Measurements from ENCODE around the gene ATP1A1. TPM values are rescaled to one million over a fixed set of nuclear protein-coding genes. Genes with fewer than 3 reads are reported as not detected.

The ATP1A1 gene
- total and polyA plus RNA-seq, 2 donors (not counting 3 experiments of a cell fraction or from before 2014, with no cell fraction given) = 263 to 325 TPM

DNA sequence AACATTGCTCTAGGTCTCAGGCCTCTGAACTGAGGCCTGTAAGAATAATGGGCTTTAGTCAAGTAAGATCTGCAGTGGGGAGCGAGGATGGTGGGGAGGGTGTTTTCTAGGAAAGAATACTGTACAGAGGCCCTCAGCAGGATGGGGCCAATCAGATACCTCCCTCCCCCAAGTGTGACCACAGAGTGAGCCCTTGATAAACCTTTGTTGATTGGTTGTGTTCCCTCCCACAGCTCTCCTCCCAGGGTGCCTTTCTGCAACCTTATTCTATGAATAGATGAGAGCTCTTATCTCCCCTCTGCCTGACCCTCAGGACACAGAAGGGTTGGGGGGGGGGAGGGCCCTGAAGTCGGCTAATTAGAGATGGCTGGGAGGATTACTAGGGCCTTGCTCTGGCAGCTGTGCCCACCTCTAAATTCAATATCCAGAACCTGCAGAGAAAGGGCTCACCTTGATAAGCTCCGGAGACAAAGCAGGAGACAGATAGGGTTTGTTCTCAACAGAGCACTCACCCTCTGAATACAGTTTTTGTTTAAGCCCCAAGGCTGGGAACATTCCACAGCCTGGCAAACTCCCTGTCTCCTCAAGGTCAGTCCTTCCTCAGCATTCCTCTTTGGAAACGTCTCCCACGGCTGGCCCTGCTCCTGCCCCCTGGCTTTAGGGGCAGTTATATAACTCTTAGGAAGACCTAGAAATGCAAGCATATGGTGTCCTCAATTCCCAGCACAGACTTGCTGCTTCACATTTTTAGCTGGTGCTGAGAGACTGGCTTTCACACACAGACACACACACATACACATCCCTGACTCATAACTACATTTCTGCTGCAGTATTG, 42.9 kb downstream of the ATP1A1 start:
- Histone ChIP-seq H3K27ac (ENCODE audit: insufficient read depth, low read depth, low read length) (no peak overlapping the region), H3K9me3 (replicated peaks; ENCODE audit: control insufficient read depth, insufficient read depth, low read length) (no peaks in the 10 kb centered on the region), H3K27me3 (ENCODE audit: control insufficient read depth in 2 of 2, insufficient read depth in 2 of 2, low read length in 2 of 2) (no peaks in the 10 kb centered on the region), H3K4me2 (ENCODE audit: insufficient read depth, low read length) (no peak overlapping the region), H3K79me2 (ENCODE audit: control insufficient read depth, insufficient read depth, low read length) (no peaks in the 10 kb centered on the region), H3K9ac (replicated peaks; ENCODE audit: extremely low read depth, insufficient read depth, low read length) (no peak overlapping the region), H3K4me1 (ENCODE audit: control insufficient read depth, extremely low read depth, insufficient read depth, low read length) (peaks cover 11% of the 10 kb centered on the region), H2AFZ (ENCODE audit: low read depth, low read length) (no peak overlapping the region), H3K9me1 (replicated peaks; ENCODE audit: control insufficient read depth, extremely low read depth, insufficient read depth, low read length) (no peaks in the 10 kb centered on the region), H3K36me3 (ENCODE audit: control insufficient read depth in 2 of 2, extremely low read depth in 1 of 2, insufficient read depth in 2 of 2, low read length in 2 of 2) (no peaks in the 10 kb centered on the region), H3K4me3 (replicated peaks in 1 of 3; ENCODE audit: insufficient read depth in 1 of 3, low read depth in 1 of 3, low read length in 3 of 3) (no peak overlapping the region), H4K20me1 (replicated peaks; ENCODE audit: control insufficient read depth, extremely low read depth, insufficient read depth, low read length) (no peaks in the 10 kb centered on the region)
- dilution Hi-C loops (cut with MboI; ENCODE audit: extremely low pct_ligation_motif_present, low sequenced_read_pairs) (no loop called here), intact Hi-C loops (cut with micrococcal nuclease) (no loop called here)
- no TSS peak for BruUV-seq (replicated peaks)
- DNase-seq (ENCODE audit: low read depth, low spot score) = no peak
- POLR2A ChIA-PET = no interaction called here
- CTCF ChIA-PET = interaction anchor here (0.8 to 7.5 kb wide), 2 partner anchors 45 to 69 kb away, joined by 3 to 65 read pairs; no protein-coding TSS in a partner anchor
- TF ChIP-seq GATA2 (IDR thresholded peaks at IDR 0.05; ENCODE audit: insufficient read depth, insufficient read length, low read depth, low read length) (no peak), MYC (IDR thresholded peaks at IDR 0.05; ENCODE audit: low read depth, low read length) (no peak), FOS (IDR thresholded peaks at IDR 0.05; ENCODE audit: borderline replicate concordance, insufficient read depth, low read length) (no peak), JUN (IDR thresholded peaks at IDR 0.05; ENCODE audit: borderline replicate concordance, insufficient read depth, insufficient read length, low read depth) (no peak), POLR2A (IDR thresholded peaks at IDR 0.05; ENCODE audit: low read depth, low read length) (no peak), EZH2 (IDR thresholded peaks at IDR 0.05; ENCODE audit: borderline replicate concordance, low read depth, low read length, severe bottlenecking) (no peak), POLR2AphosphoS5 (IDR thresholded peaks at IDR 0.05; ENCODE audit: insufficient read depth, low read depth, low read length) (no peak)
- TF ChIP-seq, protein P1, sequence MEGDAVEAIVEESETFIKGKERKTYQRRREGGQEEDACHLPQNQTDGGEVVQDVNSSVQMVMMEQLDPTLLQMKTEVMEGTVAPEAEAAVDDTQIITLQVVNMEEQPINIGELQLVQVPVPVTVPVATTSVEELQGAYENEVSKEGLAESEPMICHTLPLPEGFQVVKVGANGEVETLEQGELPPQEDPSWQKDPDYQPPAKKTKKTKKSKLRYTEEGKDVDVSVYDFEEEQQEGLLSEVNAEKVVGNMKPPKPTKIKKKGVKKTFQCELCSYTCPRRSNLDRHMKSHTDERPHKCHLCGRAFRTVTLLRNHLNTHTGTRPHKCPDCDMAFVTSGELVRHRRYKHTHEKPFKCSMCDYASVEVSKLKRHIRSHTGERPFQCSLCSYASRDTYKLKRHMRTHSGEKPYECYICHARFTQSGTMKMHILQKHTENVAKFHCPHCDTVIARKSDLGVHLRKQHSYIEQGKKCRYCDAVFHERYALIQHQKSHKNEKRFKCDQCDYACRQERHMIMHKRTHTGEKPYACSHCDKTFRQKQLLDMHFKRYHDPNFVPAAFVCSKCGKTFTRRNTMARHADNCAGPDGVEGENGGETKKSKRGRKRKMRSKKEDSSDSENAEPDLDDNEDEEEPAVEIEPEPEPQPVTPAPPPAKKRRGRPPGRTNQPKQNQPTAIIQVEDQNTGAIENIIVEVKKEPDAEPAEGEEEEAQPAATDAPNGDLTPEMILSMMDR (IDR thresholded peaks at IDR 0.05; ENCODE audit: extremely low read depth in 1 of 2, insufficient read depth in 1 of 2, low read depth in 1 of 2, low read length in 2 of 2) = no peak
- TF ChIP-seq, protein P2, sequence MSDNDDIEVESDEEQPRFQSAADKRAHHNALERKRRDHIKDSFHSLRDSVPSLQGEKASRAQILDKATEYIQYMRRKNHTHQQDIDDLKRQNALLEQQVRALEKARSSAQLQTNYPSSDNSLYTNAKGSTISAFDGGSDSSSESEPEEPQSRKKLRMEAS (IDR thresholded peaks at IDR 0.05; ENCODE audit: insufficient read depth, insufficient read length) = no peak
- no peak for FAIRE-seq
